Nephron progenitor cell (in vitro differentiated cells): ENCODE results near the gene FGD5.

Source experiments
- DNase-seq: peaks from one replicate; pipeline ENCODE4 v3.0.0; 2021
- H3K27ac Mint-ChIP-seq: 2 replicates; pipeline ENCODE4 v1.8.0; 2021; ENCODE audit warnings: mild to moderate bottlenecking, moderate library complexity, mixed read lengths
- H3K27me3 Mint-ChIP-seq: 2 replicates; pipeline ENCODE4 v1.8.0; 2021; ENCODE audit warnings: mild to moderate bottlenecking, low read depth, mixed read lengths; ENCODE audit not compliant: poor library complexity
- H3K36me3 Mint-ChIP-seq: 2 replicates; pipeline ENCODE4 v1.8.0; 2021; ENCODE audit warnings: low read depth, mixed read lengths
- H3K4me1 Mint-ChIP-seq: 2 replicates; pipeline ENCODE4 v1.8.0; 2021; ENCODE audit warnings: mixed read lengths
- H3K4me3 Mint-ChIP-seq: 2 replicates; pipeline ENCODE4 v1.8.0; 2021; ENCODE audit warnings: mild to moderate bottlenecking, moderate library complexity, mixed read lengths
- H3K9me3 Mint-ChIP-seq: 2 replicates; pipeline ENCODE4 v1.8.0; 2021; ENCODE audit warnings: mild to moderate bottlenecking, moderate library complexity, mixed read lengths
- TF ChIP-seq, protein P1 (sequence below): fragments of 200-600 bp; sonication (generic); IDR thresholded peaks from 2 replicates; pipeline ENCODE4 v1.5.0; 2021; ENCODE audit warnings: antibody characterized with exemption

Gene FGD5

DNA sequence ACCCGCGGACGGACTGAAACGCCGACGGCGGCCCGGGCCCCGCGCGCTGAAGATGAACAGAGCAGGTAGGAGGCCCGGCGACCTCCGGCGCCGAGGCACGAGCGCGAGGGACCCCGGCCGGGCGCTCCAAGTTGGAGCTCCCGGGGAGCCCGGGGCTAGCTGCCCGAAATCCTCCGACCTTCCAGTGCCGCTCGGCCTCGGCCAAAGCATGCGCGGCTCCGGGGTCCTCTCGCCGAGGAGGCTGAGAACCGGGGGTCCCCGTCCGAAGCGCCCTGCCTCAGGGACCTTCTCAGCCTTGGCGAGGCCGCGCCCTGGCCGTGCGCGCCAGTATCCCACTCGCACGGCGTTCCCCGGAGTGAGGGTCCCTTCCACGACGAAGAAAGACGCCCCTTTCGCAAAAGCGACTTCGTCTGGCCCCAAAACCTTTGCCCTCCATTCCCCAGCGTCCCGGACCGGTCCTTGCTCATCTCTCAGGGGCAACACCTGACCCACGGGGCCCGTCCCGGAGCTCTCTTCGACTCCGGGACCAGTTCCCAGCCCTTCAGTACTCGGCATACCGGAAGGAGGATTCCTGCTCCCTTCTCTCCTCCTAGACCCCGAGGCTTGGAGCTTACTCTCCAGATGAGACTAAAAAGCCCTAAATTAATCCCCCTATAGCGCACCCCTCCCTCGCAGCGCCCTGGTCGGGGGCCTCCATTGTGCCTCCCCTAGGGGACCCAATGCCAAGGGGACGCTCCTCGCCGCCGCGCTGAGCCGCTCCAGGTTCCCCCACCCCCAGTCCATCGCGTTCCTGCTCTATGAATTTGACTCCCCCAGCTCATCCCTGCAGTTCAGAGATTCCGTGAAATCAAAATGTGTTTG is 7.7 kb upstream of the FGD5 start:
- DNase-seq: peak; percentile 23
- Mint-ChIP-seq H3K27ac (no peak overlapping the region), H3K9me3 (no peaks in the 10 kb centered on the region), H3K4me1 (peaks cover 35% of the 10 kb centered on the region), H3K27me3 (peaks cover 87% of the 10 kb centered on the region), H3K36me3 (no peaks in the 10 kb centered on the region), H3K4me3 (peak overlapping the region; percentile 88)
- TF ChIP-seq, protein P1, sequence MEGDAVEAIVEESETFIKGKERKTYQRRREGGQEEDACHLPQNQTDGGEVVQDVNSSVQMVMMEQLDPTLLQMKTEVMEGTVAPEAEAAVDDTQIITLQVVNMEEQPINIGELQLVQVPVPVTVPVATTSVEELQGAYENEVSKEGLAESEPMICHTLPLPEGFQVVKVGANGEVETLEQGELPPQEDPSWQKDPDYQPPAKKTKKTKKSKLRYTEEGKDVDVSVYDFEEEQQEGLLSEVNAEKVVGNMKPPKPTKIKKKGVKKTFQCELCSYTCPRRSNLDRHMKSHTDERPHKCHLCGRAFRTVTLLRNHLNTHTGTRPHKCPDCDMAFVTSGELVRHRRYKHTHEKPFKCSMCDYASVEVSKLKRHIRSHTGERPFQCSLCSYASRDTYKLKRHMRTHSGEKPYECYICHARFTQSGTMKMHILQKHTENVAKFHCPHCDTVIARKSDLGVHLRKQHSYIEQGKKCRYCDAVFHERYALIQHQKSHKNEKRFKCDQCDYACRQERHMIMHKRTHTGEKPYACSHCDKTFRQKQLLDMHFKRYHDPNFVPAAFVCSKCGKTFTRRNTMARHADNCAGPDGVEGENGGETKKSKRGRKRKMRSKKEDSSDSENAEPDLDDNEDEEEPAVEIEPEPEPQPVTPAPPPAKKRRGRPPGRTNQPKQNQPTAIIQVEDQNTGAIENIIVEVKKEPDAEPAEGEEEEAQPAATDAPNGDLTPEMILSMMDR: no peak

DNA sequence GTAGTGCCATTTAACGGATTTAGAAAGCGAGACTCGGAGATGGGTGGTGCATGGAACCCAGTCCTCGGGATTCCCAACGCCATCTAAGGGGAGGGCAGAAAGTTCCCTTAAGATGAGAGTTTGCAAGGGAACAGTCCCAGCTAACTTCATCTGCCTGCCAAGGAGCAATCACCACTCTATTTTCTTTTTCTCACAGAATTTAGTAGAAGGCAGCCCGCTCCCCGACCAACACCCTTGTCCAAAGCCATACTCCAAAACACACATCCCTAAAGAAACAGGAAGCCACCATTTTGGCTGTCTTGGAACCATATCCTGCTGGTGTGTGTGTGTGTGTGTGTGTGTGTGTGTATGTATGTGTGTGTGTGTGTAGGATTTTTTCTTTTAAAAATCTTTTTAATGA is 7.1 kb upstream of the FGD5 start:
- no peak for DNase-seq
- TF ChIP-seq, protein P1: no peak
- no peak overlapping the region for H3K27ac Mint-ChIP-seq
- H3K9me3 Mint-ChIP-seq: no peaks in the 10 kb centered on the region
- no peaks in the 10 kb centered on the region for H3K36me3 Mint-ChIP-seq
- H3K27me3 Mint-ChIP-seq: peaks cover 86% of the 10 kb centered on the region
- peaks cover 34% of the 10 kb centered on the region for H3K4me1 Mint-ChIP-seq
- peak overlapping the region; percentile 88 for H3K4me3 Mint-ChIP-seq

DNA sequence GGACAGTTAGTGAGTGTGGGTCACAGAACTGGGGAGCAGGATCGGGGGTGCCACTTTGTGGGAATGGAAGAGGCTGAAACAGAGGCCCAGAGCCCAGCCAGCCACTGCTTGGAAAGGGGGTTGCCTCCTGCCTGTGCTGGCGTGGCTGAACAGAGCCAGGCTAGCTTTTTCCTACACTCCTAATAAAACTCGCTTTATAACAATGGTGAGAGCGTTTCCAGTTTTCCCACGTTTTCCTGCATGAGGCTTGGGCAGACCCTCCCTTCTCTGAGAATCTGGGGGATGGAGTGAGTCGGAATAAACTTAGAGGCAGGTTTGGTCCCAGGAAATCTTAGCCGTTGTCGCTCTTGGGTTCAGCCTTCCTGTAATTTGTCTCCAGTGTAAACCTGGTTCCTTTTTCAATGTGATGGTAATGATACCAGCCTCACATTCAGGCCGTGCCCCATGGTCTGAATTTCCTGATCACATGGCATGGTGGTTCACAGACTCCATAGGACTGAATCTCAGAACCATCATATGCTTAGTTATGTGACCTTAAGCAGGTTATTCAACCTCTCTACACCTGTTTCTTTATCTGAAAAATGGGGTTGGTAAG is 6.5 kb upstream of the FGD5 start:
- no peak for DNase-seq
- Mint-ChIP-seq H3K36me3 (no peaks in the 10 kb centered on the region), H3K4me3 (peak overlapping the region; percentile 39), H3K4me1 (peaks cover 28% of the 10 kb centered on the region), H3K27me3 (peaks cover 80% of the 10 kb centered on the region), H3K9me3 (no peaks in the 10 kb centered on the region), H3K27ac (no peak overlapping the region)
- TF ChIP-seq, protein P1: no peak

DNA sequence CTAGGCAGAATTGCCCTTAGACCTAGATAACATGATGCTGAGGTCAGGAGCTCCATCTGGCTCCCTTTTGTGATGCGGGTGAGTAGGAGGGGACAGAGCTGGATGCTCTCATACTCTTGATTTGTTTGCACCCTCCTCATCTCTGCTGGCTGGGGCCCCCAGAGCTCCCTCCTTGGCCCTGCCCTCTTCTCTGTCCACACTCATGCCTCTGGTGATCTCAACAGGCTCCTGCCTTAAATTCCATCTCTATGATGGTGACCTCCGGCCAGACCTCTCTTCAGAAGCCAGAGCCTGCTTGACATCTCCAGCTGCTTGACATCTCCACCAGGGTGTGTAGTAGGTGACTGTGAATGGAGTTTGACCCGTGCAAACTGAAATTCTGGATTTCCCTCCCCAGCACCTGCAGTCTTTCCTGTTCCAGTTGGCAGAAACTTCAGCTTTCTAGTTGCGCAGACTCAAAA is 4.3 kb upstream of the FGD5 start:
- peaks cover 68% of the 10 kb centered on the region for H3K27me3 Mint-ChIP-seq
- TF ChIP-seq, protein P1: no peak
- no peak overlapping the region for H3K27ac Mint-ChIP-seq
- H3K4me3 Mint-ChIP-seq: no peak overlapping the region
- no peaks in the 10 kb centered on the region for H3K9me3 Mint-ChIP-seq
- H3K36me3 Mint-ChIP-seq: no peaks in the 10 kb centered on the region
- peaks cover 23% of the 10 kb centered on the region for H3K4me1 Mint-ChIP-seq
- no peak for DNase-seq

DNA sequence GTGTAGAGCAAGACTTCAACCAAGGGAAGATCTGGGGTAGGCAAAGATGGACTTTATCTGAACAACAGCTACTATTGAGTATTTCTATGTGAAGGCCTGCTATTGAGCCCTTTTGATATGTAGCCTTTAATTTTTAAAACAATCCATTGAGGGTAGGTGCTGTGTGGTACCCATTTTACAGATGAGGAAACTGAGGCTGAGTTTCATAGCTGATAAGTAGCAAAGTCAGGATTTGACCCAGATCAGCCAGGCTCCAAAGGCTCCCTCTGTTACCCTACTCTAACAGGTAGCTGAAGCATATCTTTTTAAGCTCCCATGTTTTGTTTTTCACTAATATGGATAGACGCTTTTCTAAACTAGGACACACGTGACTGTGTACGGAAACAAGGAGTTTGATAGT is 2.4 kb upstream of the FGD5 start:
- H3K27me3 Mint-ChIP-seq: peaks cover 59% of the 10 kb centered on the region
- H3K36me3 Mint-ChIP-seq: peaks cover 5% of the 10 kb centered on the region
- H3K4me3 Mint-ChIP-seq: no peak overlapping the region
- no peak overlapping the region for H3K27ac Mint-ChIP-seq
- peaks cover 11% of the 10 kb centered on the region for H3K4me1 Mint-ChIP-seq
- TF ChIP-seq, protein P1: no peak
- no peaks in the 10 kb centered on the region for H3K9me3 Mint-ChIP-seq
- no peak for DNase-seq
